GM18498 (cell line): ENCODE measurements around the gene SLC16A9.
A peak's percentile ranks its signal among the peaks of the same experiment; 100 is the strongest.

Source experiments
- ATAC-seq: cut with Tn5 transposase; IDR thresholded peaks from one replicate; pipeline ENCODE4 v1.9.1; 2021; ENCODE audit warnings: mild to moderate bottlenecking, moderate library complexity; ENCODE audit not compliant: unreplicated experiment

The SLC16A9 gene

DNA sequence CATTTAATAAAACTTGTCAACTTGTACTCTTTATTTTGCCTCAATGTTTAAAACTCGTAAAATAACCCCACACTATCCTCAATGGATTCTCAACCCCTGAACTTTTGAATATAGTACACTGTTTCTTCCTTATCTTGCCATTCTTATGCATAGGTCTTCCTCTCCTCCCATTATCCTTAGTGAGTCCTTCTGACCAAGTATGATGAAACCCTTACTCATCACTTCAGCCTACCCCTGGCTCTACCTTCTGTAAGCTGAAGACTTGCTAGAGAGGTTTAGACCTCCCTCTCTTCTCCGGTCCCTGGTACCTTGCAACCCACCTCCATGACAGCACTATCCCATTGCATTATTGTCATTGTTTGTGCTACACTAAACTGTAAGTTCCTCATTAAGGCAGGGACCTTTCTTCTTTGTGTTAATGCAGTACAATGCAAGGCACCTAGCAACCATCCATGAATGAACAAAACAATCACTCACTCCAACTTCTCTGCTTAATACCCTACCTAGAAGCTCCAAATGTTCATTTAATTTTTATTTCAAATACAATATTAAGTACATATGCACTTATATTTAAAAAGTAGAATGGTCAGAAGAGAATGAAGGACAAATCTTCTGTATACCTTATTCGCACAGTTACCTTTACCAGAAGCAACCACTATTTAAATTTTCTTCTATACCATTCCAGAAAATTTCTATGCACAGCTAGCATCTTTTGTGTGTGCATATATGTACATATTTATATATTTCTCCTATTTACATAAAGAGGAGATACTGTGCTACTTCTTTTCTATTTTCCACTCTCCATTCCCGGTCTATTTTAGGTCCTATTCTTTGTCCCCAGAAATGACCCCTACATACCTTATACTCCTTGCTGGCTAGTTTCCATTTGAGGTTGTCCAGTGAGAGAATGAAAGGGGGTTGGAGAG lies 77.5 kb downstream of the SLC16A9 start:
- ATAC-seq: no peak

DNA sequence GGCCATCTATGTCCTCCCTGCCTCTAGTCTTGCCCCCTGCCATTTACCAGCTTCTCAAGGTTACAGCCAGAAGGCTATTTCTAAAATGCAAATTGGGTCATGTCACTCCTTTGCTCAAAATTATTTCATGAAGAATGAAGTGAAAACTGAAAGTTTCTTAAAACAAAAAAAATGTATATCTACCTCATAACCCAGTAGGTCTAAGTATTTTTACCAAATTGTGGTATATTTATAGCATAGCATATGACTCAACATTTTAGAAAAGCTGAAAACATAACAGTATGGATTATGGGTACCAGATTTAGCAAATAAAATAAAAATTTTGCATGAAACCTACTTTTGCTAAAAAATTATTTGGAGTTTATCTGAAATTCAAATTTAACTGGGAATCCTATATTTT lies 78.4 kb downstream of the SLC16A9 start:
- ATAC-seq: no peak

DNA sequence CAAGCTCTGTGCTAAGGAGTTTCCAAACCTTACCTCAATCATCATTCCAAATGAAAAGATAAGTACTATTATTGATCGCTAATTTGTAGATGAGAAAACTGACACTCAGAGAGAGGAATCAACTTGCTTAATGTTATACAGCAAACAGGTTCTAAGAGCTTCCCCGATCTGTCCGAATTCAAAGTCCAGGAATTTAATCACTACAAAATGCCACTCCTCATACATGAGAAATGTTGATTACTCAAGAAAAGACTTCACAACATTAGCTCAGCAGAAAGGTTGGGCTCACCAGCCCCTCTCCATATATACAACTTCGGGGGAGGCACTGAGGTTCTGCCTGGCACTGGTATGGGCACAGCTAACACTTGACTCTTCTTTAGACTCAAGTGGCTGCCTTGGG lies 80.7 kb downstream of the SLC16A9 start:
- no peak for ATAC-seq

DNA sequence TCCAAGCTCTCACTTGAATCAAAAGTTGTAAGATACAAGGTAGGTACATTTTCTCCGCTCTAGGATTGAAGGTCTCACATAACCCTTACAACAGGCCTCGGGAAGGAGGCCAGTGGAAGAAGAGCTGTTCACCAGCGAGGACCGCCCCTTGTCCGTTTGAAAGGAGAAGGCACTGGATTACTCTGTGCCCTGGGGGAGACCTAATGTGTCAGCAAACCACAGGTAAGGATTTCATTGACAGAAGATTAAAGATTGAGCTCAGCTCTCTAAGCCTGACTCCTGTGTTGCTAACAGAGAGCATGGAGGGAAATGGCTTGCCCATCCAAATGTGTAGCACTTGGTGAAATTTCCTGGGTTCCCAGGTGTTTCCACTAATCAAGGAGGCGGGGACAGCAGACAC lies 81.2 kb downstream of the SLC16A9 start:
- no peak for ATAC-seq

DNA sequence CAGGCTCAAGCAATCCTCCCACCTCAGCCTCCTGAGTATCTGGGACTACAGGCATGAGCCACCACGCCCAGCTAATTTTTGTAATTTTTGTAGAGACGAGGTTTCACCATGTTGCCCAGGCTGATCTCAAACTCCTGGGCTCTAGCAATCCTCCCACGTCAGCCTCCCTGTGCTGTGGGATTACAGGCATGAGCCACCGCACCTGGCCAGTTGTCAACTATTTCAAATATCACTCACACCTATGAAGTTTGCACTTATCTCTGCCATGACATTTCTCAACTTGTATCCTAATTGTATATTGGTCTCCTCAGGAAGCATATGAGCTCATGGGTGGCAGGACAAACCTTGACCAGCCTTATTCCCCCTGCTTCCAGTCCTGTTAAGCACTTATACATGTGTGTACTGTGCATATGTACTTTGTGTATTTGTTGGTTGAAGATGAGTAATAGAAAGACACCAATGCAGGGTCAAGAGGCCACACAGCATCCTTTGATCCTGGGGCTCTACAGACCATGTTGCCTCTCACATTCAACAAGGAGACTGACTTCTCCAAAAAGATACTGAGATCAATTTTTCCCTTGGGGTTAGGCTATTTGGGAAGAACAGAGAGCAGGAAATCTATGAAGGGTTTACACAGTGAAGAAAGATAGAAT lies 82.2 kb downstream of the SLC16A9 start:
- no peak for ATAC-seq

DNA sequence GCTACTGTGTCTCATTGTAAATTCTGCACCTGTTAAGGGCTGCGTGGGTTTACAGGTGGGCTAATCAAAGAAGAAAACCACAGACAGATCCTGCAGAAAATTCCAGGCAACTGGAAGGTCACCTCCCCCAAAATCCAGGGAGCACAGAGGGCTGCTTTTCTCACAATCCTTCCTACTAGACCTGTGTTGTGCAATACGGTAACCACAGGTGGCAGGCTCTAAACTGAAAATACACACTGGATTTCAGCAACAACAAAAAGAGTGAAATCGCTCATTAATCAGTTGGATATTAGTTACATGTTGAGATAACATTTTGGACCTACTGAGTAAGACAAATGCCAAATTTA lies 83.2 kb downstream of the SLC16A9 start:
- ATAC-seq: no peak

DNA sequence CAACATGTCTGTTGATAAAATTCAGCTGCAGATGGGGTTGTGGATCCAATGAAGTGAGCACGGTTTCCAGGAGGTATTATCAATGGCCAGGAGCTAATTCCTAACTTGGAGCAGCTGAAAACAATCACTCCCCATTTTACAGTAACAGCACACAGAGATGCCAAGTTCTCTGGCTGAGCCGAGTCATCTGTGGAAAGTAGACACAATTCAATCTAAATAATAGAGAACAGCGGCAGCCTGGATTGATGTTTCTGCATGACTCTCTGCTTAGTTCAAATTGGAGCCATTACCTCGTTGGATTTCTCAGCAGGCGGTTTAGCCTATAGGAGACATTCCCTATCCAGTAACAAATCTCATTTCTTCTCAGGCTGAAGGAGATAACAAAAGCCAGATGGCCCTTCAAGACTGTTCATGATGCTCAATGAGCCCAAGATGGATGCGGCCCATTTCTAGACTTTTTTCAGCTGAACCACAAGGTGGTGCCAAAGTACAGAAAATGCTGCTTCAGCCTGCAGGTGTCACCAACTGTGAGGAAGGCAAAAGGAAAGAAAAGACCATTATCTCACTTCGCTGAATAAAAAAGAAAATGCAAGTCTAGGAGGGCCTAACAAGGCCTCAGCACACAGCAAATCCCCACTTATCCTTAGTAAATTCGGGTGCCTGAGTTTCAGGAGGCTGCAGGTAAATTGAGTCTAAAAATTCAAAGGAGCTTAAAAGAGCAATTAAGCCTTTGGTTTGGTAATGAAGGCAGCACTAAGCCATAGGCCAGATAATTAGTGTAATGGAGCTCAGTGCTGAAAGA lies 83.7 kb downstream of the SLC16A9 start:
- ATAC-seq: peak; percentile 85

DNA sequence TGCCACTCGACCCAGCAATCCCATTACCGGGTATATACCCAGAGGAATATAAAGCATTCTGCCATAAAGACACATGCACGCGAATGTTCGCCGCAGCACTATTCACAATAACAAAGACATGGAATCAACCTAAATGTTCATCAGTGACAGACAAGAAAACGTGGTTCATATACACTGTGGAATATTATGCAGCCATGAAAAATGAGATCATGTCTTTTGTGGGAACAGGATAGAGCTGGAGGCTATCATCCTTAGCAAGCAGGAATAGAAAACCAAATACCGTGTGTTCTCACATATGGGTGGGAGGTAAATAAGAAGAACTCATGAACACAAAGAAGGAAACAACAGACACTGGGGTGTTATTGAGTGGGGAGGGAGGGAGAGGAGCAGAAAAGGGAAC lies 84.7 kb downstream of the SLC16A9 start:
- ATAC-seq: no peak

DNA sequence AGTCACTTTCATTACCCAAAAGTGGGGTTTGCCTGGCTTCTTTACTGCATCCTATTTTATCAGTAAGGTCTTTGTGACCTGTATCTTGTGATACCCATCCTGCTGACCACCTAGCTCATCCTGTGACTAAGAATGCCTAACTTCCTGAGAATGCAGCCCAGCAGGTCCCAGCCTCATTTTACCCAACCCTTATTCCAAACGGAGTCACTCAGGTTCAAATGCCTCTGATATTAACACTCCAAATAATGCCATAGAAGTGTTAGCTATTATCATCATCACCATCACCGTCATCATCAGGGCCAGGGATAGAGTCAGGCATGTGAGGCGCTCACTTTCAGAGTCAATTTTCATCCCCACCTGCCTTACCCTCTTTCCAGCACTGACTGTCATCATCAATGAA lies 85.5 kb downstream of the SLC16A9 start:
- ATAC-seq: no peak

DNA sequence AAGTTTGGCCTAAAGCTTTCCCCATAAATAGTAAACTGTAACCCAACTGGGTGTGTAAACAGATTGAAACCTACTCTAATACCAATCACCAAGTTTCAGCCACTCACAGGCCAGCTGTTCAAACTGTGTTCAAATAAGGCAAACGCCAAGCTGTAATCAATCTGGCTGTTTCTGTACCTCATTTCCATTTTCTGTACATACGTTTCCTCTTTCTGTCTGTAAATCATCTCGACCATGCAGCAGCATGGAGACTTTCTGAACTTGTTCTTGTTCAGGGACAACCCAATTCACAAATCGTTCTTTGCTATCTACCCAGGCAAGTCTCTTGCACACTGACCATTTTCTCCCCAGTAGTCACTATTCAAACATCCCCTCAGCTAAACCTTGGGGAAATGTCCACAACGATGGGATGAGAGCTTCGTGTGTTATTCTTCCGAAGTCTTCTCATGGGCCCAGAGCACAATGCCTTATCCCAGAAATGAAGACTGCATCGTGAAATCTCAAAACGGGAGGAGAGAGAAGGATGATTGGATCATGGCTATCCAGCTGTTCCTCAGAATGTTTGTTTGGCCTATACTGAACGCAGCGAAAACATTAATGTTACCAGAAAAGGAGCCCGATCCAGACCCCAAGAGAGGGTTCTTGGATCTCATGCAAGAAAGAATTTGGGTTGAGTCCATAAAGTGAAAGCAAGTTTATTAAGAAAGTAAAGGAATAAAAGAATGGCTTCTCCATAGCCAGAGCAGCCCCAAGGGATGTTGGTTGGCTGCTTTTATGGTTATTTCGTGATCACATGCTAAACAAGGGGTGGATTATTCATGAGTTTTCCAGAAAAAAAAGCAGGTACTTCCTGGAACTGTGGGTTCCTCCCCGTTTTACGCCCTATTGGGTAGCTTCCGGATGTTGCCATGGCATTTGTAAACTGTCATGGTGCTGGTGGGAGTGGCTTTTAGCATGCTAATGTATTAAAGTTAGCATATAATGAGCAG lies 86.2 kb downstream of the SLC16A9 start:
- no peak for ATAC-seq

DNA sequence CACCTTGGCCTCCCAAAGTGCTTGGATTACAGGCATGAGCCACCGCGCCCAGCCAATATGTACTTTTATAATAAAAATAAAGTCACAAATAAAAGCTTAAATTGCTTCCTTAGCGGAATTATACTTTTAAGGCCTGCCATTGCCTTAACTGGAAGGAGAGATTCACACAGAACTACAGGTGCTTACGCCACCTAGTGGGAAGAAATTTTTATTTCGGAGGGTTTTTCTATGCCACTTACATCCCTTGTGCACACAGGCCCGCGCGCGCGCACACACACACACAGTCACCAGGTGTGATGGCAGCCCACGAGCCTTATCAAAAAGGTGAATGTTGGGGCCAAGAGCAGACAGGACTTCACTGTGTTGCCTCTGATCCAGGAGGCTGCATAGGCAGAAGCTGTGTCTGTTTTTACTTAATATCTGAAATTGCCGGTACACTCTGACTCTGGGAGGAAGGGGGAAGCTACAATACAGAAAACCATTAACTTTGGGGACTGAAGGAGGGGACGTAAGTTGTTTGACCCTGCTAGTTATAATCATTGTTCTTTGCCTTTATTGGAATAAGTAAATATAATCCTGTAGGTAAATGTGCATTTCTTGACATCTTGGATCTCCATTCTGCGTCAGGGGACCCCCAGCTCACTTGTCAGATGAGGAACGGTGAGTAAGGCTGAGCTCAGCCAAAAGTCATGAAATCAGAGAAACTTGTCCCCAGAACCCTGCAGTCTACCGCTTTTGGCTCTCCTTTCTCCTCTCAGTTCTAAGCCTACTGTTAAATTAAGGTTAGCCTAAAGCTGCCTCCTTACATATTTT lies 87.1 kb downstream of the SLC16A9 start:
- no peak for ATAC-seq

DNA sequence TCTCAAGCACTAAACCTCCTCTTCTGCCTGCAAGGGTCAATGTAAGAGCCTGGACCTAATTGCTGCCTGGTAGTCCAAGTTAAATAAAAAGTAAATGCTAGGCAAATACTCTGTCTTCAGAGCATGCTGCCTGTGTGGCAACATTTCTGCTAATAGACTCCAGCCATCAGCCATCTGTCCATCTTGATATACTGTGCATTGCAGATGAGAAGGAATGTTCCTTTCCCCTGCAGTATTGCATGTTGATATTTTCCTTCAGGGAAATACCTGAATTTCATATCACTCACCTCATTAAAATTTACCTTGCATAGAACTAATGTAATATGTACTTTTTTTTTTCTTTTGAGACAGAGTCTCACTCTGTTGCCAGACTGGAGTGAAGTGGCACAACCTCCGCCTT lies 87.9 kb downstream of the SLC16A9 start:
- no peak for ATAC-seq

DNA sequence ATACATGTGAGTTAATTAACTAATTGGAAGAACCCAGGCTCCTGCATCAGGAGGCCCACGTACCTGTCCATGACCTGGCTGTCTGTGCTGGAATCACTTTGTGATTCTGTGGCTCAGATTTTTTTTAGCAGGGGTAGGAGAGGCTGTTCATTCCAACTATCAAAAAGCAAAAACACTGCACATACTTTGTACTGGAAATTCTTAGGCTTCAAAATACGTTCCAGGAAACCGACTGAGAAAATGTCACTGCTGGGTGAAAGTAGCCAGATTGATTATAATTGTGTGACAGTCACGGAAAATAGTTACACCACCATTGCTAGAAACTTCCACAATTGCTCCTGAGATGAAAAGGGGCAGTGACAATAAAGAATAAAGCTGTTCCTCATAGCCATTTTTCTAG lies 91.0 kb downstream of the SLC16A9 start:
- no peak for ATAC-seq

DNA sequence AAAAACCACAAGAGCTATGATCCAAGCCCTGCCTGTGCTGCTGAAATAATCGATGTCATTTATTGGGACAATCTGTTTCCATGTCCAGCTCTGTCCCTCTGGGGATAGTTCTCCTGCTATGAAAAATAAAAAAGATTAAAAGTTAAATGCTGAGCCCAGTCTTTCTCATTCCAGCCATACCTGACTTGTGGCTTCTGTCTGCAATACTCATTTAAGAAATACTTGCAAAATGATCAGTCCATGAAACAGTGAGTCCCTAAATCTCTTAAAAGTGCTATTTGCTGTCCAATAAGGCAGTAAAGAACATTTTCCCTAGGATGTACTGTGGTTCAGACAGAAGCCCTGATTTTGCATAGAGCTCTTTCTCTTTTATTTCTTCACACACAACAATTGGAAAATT lies 91.7 kb downstream of the SLC16A9 start:
- no peak for ATAC-seq

DNA sequence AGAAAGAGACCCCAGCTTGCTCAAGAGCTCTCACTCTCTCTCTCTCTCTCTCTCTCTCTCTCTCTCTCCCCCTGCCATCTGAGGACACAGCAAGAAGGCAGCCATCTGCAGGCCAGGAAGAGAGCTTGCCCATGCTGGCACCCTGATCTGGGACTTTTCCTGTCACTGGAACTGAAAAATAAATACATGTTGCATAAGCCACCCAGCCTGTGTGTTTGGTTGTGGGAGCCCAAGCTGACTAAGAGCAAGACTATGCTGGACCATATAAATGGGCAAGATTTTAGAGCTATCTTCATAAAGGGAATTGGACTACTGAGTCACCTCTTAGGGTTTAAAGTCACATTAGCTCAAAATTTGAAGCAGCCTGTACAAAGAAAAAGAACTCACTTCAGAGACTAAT lies 98.6 kb downstream of the SLC16A9 start:
- no peak for ATAC-seq

DNA sequence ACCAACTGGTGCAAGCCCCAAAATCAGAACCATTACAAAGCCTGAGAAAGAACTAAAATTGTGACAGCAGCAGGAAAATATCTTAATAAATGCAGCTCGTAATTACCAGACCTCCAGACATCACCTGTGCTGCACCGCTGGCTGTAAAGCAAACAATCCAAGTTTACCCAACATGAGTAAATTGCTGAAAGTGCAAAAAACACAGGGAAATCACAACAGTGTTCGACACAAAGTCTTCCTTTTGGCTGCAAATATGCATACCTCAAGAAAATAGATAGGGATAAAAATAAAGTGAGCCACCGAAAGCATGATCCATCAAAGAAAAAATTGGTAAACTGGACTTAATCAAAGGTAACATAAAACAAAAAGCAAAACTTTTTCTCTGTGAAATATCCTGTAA lies 101.7 kb downstream of the SLC16A9 start:
- no peak for ATAC-seq

DNA sequence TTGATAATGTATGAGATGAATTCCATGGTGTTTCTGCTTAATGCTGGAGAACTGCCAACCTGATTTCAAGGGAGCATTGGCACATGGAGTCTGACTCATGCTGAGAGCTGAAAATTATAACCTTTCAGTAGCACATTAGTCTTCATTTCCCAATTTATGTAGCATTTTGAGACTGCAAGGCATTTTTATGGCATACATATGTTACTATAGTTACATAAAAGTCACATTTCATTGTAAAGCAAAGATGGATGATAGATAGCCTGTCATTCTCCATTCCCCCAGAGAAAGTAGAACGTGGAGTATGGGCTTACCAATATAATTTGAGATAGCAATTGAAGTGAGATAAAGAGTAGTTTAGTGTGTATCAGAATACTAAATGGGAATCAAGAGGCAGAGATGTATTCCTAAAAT lies 103.1 kb downstream of the SLC16A9 start:
- ATAC-seq: no peak

DNA sequence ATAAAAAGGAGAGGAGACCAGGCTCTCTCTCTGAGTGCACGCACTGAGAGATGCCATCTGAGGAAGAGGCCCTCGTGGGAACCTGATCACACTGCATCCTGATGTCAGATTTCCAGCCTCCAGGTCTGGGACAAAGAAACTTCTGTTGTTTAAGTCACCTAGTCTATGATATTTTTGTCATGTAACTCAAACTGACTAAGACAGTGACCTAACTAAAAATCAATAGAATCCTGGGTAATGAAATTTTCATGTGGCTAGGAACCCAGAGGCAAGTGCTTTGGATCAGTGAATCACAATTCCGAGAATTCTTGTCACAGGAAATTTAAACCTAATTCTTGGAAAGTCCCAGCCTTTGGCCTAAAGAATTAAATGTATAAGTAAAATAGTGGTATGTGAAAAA lies 107.7 kb downstream of the SLC16A9 start:
- no peak for ATAC-seq
